ENCODE measurements around the gene TBX21.

TBX21 gene

GRCh38 chr17:47694581-47695428 is 38.2 kb upstream of the TBX21 start:
- TF ChIP-seq, protein P1, sequence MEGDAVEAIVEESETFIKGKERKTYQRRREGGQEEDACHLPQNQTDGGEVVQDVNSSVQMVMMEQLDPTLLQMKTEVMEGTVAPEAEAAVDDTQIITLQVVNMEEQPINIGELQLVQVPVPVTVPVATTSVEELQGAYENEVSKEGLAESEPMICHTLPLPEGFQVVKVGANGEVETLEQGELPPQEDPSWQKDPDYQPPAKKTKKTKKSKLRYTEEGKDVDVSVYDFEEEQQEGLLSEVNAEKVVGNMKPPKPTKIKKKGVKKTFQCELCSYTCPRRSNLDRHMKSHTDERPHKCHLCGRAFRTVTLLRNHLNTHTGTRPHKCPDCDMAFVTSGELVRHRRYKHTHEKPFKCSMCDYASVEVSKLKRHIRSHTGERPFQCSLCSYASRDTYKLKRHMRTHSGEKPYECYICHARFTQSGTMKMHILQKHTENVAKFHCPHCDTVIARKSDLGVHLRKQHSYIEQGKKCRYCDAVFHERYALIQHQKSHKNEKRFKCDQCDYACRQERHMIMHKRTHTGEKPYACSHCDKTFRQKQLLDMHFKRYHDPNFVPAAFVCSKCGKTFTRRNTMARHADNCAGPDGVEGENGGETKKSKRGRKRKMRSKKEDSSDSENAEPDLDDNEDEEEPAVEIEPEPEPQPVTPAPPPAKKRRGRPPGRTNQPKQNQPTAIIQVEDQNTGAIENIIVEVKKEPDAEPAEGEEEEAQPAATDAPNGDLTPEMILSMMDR (conservative IDR thresholded peaks at IDR 0.05; ENCODE audit: low read depth, low read length), result no peak
- peak overlapping the region; percentile 57 for H3K4me3 ChIP-seq (ENCODE audit: low read length)
- DNase-seq (ENCODE audit: low read depth), result no peak

DNA sequence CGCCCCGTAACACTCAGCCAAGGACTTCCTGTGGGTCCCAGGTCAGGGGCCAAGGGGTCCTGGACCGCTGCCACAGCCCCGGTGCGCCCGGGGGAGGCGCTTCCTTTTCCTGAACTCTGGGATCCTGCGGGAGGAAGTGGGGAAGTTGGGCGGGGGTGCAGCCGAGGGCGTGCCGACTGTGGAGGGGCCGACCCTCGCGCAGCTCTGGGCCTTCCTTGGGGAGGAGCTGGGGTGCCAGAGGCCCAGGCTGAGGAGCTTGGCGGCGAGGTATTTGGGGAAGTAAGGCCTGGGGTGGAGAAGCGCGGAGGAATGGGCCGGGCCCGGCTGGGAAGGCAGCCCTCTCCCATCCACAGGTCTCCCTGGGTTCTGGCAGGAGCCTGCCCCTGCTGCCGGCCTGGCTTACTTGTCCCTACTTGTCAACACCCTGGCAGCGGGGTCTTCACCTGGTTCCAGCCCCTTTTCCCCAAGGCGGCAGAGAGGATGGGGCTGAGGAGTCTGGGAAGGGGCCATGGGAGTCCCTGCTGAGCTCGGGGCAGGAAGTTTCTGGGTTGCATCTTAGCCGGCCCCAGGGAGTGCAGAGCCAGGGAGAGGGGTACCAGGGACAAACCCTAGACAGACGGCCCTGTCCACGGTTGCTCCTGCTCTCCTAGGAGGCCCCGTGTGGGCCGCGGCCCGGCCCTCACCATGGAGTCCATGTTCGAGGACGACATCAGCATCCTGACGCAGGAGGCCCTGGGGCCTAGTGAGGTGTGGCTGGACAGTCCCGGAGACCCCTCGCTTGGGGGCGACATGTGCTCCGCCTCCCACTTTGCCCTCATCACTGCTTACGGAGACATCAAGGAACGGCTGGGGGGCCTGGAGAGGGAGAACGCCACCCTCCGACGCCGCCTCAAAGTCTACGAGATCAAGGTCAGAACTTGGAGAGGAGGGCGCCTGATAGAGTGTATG is 37.3 kb upstream of the TBX21 start:
- H3K4me3 ChIP-seq (ENCODE audit: low read length), result peak overlapping the region; percentile 57
- TF ChIP-seq, protein P1 (conservative IDR thresholded peaks at IDR 0.05; ENCODE audit: low read depth, low read length), result no peak
- no peak for DNase-seq (ENCODE audit: low read depth)

- TF ChIP-seq, protein P1 (conservative IDR thresholded peaks at IDR 0.05; ENCODE audit: low read depth, low read length), result no peak
- no peak for DNase-seq (ENCODE audit: low read depth)
- no peak overlapping the region for H3K4me3 ChIP-seq (ENCODE audit: low read length)
Measured at GRCh38 chr17:47696717-47697642, 36.1 kb upstream of the TBX21 start.

GRCh38 chr17:47697906-47698711 is 34.9 kb upstream of the TBX21 start:
- H3K4me3 ChIP-seq (ENCODE audit: low read length), result no peak overlapping the region
- TF ChIP-seq, protein P1 (conservative IDR thresholded peaks at IDR 0.05; ENCODE audit: low read depth, low read length), result no peak
- DNase-seq (ENCODE audit: low read depth), result no peak

DNA sequence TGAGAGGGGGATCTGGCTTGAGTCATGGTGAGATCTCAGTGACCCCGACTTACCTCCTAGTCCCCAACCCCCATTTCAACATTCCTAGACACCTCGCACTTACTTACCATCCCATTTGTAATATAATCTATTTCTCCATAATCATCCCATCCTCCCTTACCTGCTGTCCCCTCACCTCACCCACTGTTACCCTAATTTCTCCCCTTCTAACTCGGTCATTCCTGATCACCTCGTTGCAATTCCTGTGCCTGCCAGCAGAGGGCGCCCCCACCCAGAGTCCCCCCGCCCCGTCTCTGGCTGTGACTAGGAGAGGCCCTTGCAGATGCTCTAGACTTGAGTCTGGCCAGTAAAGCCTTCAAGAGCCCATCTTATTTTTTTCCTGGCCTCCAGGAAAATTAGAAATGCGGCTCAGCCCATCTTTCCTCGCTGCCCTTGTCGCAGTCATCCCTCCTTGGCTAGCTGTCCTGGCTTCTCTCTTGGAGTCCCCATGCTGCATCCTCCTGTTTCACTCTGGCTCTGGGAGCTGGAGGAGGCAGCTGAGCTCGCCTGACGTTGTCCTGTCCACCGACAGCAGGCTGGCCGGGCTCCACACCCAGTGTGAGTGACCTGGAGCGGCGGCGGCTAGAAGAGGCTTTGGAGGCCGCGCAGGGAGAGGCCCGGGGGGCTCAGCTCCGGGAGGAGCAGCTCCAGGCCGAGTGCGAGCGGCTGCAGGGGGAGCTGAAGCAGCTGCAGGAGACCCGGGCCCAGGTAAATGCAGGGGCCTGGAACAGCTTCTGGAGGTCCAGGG is 34.1 kb upstream of the TBX21 start:
- no peak overlapping the region for H3K4me3 ChIP-seq (ENCODE audit: low read length)
- TF ChIP-seq, protein P1 (conservative IDR thresholded peaks at IDR 0.05; ENCODE audit: low read depth, low read length), result peak; percentile 91
- no peak for DNase-seq (ENCODE audit: low read depth)

All from retinal pigment epithelial cell (primary cell).